ENCODE results near the gene CGNL1.

- TF ChIP-seq REST (IDR thresholded peaks at IDR 0.05; ENCODE audit: insufficient read depth in 1 of 2, low read depth in 2 of 2, low read length in 2 of 2), result no peak
- TF ChIP-seq POLR2AphosphoS5 (IDR thresholded peaks at IDR 0.05; ENCODE audit: low read depth, low read length), result no peak
- no peak for TF ChIP-seq SIN3A (IDR thresholded peaks at IDR 0.05; ENCODE audit: borderline replicate concordance, insufficient read depth, low read length)
Observed at GRCh38 chr15:57594479-57594878, 218.2 kb downstream of the CGNL1 start.
